ENCODE data around the gene GNAI1.
"Not testable (repeated sequence)": the region's sequence is repeated elsewhere in the genome, so short reads cannot be mapped to it uniquely, and the experiment has no call there.

Gene GNAI1

GRCh38 chr7:80133361-80134114 is 1.1 kb upstream of the GNAI1 start:
- no peak for DNase-seq

GRCh38 chr7:80134115-80134535 is 506 bp upstream of the GNAI1 start:
- no peak for DNase-seq

DNA sequence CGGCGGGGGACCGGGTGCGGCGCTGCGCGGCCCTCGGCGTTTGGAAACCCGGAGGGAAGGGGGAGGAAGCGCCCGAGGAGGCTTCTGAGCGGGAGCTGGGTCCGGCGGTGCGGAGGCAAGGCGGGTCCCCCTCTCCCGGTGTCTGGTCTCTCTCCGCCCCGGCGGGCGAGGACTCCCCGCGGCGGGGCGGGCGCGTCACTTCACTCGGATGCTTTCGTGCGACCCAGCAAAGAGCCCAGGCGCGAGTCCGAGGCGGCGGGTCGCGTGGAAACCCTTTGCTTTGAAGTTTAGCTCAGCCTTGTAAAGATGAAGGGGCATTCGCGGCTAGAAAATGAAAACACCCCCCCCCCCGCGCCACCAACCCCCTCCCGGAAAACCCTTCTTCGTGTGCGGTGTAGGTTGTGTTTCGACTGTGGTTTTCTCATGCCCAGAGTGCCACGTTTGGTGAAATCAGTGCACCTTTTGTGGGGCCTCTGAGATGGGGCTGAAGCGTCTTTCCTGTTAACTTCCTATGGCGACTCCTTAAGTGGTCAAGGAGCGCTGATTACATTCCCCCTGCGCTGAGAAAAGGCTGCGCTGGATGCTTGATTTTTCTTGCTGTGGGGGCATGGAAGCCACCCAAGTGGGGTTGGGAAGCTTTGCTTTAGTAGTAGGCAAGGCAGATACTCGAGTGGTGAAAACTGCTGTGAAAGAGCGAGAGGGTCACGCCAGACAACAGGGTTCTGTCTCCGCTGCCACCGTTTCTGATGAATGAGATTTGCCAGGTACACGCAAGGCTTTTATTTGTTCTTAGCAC is 876 bp downstream of the GNAI1 start:
- DNase-seq, result peak; percentile 49

- DNase-seq, result no peak
These were observed 1.8 kb downstream of the GNAI1 start for GRCh38 chr7:80136261-80137055.

DNA sequence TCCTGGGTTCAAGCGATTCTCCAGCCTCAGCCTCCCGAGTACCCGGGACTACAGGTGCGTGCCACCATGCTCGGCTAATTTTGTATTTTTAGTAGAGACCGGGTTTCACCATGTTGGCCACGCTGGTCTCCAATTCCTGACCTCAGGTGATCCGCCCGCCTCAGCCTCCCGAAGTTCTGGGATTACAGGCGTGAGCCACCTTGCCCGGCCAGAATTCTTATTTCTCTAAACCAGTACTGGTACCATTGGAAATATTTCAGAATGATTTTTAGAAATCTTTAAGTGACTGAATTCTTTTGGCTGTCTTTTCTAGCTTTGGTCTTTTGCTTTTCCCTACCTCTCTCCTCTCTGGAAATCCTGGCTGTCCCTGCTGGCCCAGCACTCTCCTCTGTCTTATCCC is 2.8 kb downstream of the GNAI1 start:
- no peak for DNase-seq

- no peak for DNase-seq
These were observed 4.6 kb downstream of the GNAI1 start for GRCh38 chr7:80139236-80139635.

- no peak for DNase-seq
These were observed 5.8 kb downstream of the GNAI1 start for GRCh38 chr7:80140388-80140787.

DNA sequence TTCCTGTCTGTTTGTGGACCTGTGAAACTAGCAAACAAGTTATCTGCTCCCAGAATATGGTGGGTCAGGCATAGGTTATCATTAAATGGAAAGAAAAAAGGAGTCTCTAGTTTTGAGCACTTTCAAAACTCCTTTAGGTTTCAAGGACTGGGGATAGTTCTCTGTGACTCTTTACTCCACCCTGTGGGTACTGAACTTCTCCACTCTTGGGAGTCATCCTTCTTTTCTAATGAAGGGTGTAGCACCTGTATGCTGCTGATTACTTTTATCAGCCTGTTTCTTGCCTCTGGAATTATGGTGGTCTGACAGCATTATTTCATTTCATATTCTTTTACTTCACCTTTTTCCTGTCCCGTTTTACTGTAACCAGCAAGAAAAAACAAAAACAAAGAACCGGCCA is 6.7 kb downstream of the GNAI1 start:
- DNase-seq, result no peak

DNA sequence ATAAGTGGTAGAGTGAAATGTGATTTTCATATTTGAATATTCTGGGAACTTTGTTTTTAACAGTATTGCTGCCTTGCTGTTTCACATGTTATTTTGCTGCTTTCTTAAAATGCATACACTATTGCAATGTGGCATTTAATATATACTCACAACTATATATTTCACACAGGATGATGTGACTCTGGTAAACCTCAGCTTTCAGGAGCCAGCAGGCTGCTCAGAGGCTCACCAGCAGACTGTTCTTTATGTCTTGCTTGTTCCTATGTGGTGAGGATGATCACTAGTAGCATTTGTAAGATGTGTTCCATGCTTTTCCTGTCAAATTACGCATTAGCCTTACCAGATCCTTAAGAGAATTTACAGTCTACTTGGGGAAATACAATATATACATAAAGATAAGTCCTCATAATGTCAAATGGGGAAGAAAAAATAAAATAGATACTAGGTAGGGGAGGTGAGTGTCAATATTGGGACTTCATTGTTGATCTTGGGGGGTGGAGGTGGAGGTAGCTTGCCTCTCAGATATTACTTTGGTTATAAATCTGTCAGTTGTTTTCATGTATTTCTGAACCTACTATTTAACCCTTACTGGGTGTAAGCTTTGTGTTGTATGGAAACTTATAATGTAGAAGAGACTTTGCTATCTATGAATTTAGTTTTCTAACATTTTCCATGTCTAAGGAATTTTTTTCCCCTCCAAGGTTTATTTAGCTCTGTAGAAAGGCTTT is 8.4 kb downstream of the GNAI1 start:
- DNase-seq, result no peak

GRCh38 chr7:80145780-80146422 is 11.3 kb downstream of the GNAI1 start:
- no peak for DNase-seq

DNA sequence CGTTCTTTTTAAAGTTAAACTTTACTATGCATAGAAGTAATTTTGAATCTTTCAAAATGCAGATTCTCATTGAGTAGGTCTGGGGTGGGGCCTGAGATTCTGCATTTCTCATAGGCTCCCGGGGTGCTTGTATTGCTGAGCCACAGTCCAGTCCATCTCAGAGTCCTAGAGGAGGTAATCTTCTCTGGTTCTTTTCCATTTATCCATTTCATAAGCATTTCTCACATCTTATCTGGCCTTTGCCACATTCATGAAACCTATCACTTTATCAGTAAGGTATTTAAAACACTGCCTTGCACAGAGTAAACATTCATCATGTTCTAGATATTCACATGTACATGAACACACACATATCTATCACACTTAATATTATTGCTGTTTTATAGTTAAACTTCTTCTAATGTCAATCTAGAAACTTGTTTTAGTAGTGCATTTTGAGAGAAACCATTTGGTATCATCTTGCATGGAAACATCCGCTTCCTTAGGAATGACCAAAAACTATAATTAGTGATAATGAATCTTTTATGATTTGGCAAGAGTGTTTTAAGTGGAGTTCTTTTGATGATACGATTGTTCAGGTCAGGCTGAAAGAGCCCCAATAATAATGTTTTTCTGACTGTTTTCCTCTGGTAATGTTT is 12.0 kb downstream of the GNAI1 start:
- no peak for DNase-seq

DNA sequence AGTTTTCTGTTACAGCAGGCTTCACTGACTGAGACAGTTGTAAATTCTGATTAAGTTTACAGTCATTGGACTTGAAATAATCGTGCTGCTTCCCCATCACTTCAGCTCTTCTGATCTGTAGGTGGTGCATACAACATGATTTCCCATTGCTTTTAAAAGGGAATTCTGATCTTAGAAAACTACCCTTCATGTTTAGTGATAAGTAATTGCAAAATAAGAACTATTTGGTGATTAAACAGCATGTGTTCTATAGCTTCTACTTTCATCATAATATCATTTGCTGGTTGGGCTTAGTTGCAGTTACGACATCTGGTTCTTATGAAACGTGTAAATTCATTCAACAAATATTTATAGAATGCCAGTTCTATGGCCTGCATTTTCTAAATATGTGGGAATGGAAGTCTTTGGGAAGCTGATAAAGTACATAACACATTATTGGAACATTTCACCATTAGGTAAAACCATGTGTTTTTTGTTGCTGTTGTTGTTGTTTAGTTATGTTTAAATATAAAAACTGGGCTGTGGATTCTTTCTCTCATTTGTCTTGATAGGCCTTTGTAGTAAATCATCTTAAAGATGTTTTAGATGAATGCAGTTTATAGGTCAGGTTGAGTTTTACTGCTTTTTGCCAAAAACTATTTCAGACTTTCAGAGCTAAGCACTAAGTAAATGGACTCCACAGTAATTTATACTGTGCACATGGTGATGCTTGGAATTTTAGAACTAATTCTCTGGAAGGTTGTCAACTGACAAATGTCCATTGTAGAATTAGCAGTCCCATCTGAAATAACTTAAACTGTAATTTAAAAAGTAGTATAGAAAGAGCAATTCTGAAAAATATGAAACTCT is 13.1 kb downstream of the GNAI1 start:
- no peak for DNase-seq

- DNase-seq, result no peak
These were observed 16.1 kb downstream of the GNAI1 start for GRCh38 chr7:80150611-80151273.

DNA sequence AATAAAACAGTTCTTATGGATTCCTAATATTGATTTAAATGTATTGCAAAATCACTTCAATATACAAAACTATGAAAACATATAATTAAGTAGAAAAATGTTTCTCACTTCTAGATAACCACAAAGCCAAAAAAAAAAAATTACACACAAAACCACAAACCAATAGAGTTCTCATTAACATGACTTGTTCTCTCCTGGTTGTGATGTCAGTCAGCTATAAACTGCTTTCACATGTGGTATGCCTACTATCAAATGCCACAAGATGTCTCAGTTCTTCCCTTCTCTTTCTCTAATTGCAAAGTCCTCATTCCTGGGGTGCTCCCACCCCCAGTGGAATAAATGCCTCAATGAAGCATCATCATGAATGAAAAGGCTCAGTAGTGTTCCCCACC is 16.6 kb downstream of the GNAI1 start:
- no peak for DNase-seq

DNA sequence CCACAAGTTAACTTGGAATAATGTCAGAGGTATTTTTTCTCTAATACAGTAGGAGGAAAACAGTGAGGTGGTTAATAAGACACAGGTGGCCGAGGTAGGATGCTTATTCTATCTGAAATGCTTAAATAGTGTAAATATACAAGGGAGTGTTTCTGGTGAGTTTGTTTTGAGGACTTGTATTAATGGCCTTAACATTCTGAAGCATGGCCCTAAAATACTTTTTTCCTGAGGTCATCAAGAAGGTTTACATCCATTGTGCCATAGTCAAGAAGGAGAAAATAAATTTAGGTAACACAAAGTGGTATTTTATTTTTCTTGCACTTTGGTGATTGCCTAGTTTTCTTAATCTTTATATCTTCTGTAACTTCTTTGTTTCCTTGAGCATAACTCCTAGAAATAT is 18.8 kb downstream of the GNAI1 start:
- DNase-seq, result no peak

- no peak for DNase-seq
These were observed 20.2 kb downstream of the GNAI1 start for GRCh38 chr7:80154656-80155333.

DNA sequence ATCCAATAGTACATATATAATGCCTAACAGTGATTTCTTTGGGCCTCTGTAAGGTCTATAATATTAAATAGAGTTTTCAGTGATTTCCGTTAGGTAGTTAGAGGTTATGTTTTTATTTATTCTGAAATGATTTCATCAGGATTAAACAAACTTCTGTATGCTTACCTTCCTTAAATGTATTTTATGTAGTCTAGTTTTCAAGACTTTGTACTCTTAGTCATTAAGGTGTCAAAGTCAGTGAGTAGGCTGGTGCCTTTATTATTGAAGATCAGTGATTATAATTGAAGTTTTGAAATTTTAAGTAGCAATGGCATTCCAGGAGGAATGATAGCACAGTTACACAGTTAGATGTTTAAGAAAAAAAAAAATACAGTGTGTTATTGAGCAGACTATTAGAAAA is 20.7 kb downstream of the GNAI1 start:
- no peak for DNase-seq

- not testable (repeated sequence) for DNase-seq
These were observed 23.1 kb downstream of the GNAI1 start for GRCh38 chr7:80157770-80158169.

GRCh38 chr7:80159802-80160201 is 25.2 kb downstream of the GNAI1 start:
- DNase-seq, result no peak

- DNase-seq, result no peak
These were observed 26.8 kb downstream of the GNAI1 start for GRCh38 chr7:80161466-80161865.
